Fibroblast of mammary gland (primary cell): ENCODE measurements around the gene KIR3DL3.
"Not testable (repeated sequence)": the region's sequence is repeated elsewhere in the genome, so short reads cannot be mapped to it uniquely, and the experiment has no call there.

Source experiments
- DNase-seq: peaks from one replicate; pipeline ENCODE4 v3.0.0-alpha.2; 2010; ENCODE audit warnings: low read depth
- H3K4me3 ChIP-seq: 2 replicates; pipeline ENCODE4 v1.5.1; 2011; ENCODE audit warnings: low read depth, mild to moderate bottlenecking, low read length, moderate library complexity; ENCODE audit not compliant: control insufficient read depth
- CTCF ChIP-seq: conservative IDR thresholded peaks from 2 replicates; pipeline ENCODE4 v1.5.1; 2011; ENCODE audit warnings: low read depth, low read length, inconsistent platforms; ENCODE audit not compliant: control insufficient read depth, insufficient read depth

KIR3DL3 gene

GRCh38 chr19:54708781-54709180 lies 15.5 kb upstream of the KIR3DL3 start:
- no peak overlapping the region for H3K4me3 ChIP-seq
- TF ChIP-seq CTCF = no peak
- no peak for DNase-seq

GRCh38 chr19:54709212-54709948 lies 14.9 kb upstream of the KIR3DL3 start:
- no peak for TF ChIP-seq CTCF
- DNase-seq = no peak
- no peak overlapping the region for H3K4me3 ChIP-seq

- H3K4me3 ChIP-seq, DNase-seq: not testable (repeated sequence)
Observed at GRCh38 chr19:54709956-54710355, 14.3 kb upstream of the KIR3DL3 start.

GRCh38 chr19:54724644-54725043 lies 402 bp downstream of the KIR3DL3 start:
- no peak for TF ChIP-seq CTCF
- no peak for DNase-seq
- H3K4me3 ChIP-seq = no peak overlapping the region

- no peak overlapping the region for H3K4me3 ChIP-seq
Observed at GRCh38 chr19:54725321-54725720, 1.1 kb downstream of the KIR3DL3 start.

GRCh38 chr19:54727562-54727961 lies 3.3 kb downstream of the KIR3DL3 start:
- no peak for DNase-seq
- no peak for TF ChIP-seq CTCF
- H3K4me3 ChIP-seq = no peak overlapping the region

More at GRCh38 chr19:54725321-54725720, 1.1 kb downstream of the KIR3DL3 start:
- no peak for DNase-seq
- TF ChIP-seq CTCF = no peak

- TF ChIP-seq CTCF = no peak
- H3K4me3 ChIP-seq = no peak overlapping the region
- no peak for DNase-seq
Observed at GRCh38 chr19:54728167-54728566, 3.9 kb downstream of the KIR3DL3 start.
